GM23338 (cell line): Measurements from ENCODE around the gene PRUNE2. TPM values are rescaled to one million over a fixed set of nuclear protein-coding genes. Genes with fewer than 3 reads are reported as not detected.

Source experiments
- ATAC-seq: fragments of 200-7000 bp; cut with Tn5 transposase; 3 replicates; pipeline ENCODE4 v1.9.1; 2020
- DNase-seq: peaks from one replicate; pipeline ENCODE4 v3.0.0-alpha.2; 2015; ENCODE audit warnings: low spot score
- H2AFZ ChIP-seq: fragments of 200-600 bp; sonication (generic); 2 replicates; pipeline ENCODE4 v1.8.0; 2016; ENCODE audit warnings: antibody characterized with exemption, mild to moderate bottlenecking, moderate library complexity
- H3F3A ChIP-seq: fragments of 200-600 bp; sonication (generic); replicated peaks from 2 replicates; pipeline ENCODE4 v1.8.0; 2017; ENCODE audit warnings: antibody characterized with exemption, mixed run types, low read depth
- H3K27ac ChIP-seq: fragments of 200-600 bp; sonication (generic); 2 replicates; pipeline ENCODE4 v1.6.1; 2016; ENCODE audit warnings: low read depth
- H3K27me3 ChIP-seq: fragments of 200-600 bp; sonication (generic); 2 replicates; pipeline ENCODE4 v1.8.0; 2016; ENCODE audit warnings: mild to moderate bottlenecking, mixed run types, moderate library complexity; ENCODE audit not compliant: insufficient read depth
- H3K36me3 ChIP-seq: fragments of 200-600 bp; sonication (generic); 2 replicates; pipeline ENCODE4 v1.8.0; 2016; ENCODE audit warnings: mild to moderate bottlenecking; ENCODE audit not compliant: insufficient read depth
- H3K4me1 ChIP-seq: fragments of 200-600 bp; sonication (generic); 2 replicates; pipeline ENCODE4 v1.8.0; 2016; ENCODE audit warnings: mild to moderate bottlenecking, moderate library complexity; ENCODE audit not compliant: insufficient read depth
- H3K4me2 ChIP-seq: fragments of 200-600 bp; sonication (generic); 2 replicates; pipeline ENCODE4 v1.7.1; 2017; ENCODE audit warnings: mixed run types
- H3K4me3 ChIP-seq: fragments of 200-600 bp; sonication (generic); 2 replicates; pipeline ENCODE4 v1.6.1; 2016; ENCODE audit warnings: mixed run types
- H3K79me2 ChIP-seq: fragments of 200-600 bp; sonication (generic); replicated peaks from 2 replicates; pipeline ENCODE4 v1.8.0; 2017; ENCODE audit warnings: mild to moderate bottlenecking; ENCODE audit not compliant: insufficient read depth
- H3K9me2 ChIP-seq: fragments of 200-600 bp; sonication (generic); 2 replicates; pipeline ENCODE4 v1.8.0; 2017; ENCODE audit not compliant: insufficient read depth
- H4K20me1 ChIP-seq: fragments of 200-600 bp; sonication (generic); replicated peaks from 2 replicates; pipeline ENCODE4 v1.8.0; 2017; ENCODE audit warnings: mild to moderate bottlenecking; ENCODE audit not compliant: insufficient read depth
- H3K27ac Mint-ChIP-seq: 2 replicates; pipeline ENCODE4 v1.8.0; 2020; ENCODE audit warnings: inconsistent platforms, mild to moderate bottlenecking, moderate library complexity, mixed read lengths
- H3K27me3 Mint-ChIP-seq: 3 replicates; pipeline ENCODE4 v1.8.0; 2022; ENCODE audit warnings: low read depth, mild to moderate bottlenecking, moderate library complexity, mixed read lengths, inconsistent platforms; ENCODE audit not compliant: insufficient read depth, poor library complexity
- H3K36me3 Mint-ChIP-seq: 3 replicates; pipeline ENCODE4 v1.8.0; 2021; ENCODE audit warnings: low read depth, mild to moderate bottlenecking, inconsistent platforms, moderate library complexity, mixed read lengths
- H3K4me1 Mint-ChIP-seq: 3 replicates; pipeline ENCODE4 v1.8.0; 2020; ENCODE audit warnings: mild to moderate bottlenecking, inconsistent platforms, mixed read lengths
- H3K4me3 Mint-ChIP-seq: 3 replicates; pipeline ENCODE4 v1.8.0; 2021; ENCODE audit warnings: moderate library complexity, mild to moderate bottlenecking, inconsistent platforms, mixed read lengths
- H3K9me3 Mint-ChIP-seq: 3 replicates; pipeline ENCODE4 v1.8.0; 2020; ENCODE audit warnings: moderate library complexity, mild to moderate bottlenecking, inconsistent platforms, mixed read lengths
- CREB1 ChIP-seq: fragments of 250-450 bp; sonication (Bioruptor Pico); IDR thresholded peaks from 2 replicates; pipeline ENCODE4 v1.5.0; 2020; ENCODE audit warnings: low read depth, mild to moderate bottlenecking, moderate library complexity
- CTCF ChIP-seq, 2 experiments: fragments of 200-600 bp in 1 of 2; sonication (generic) in 1 of 2; conservative IDR thresholded peaks; 2 replicates each; pipeline versions ENCODE4 v1.5.1 to v1.6.1; 2016 to 2017; ENCODE audit warnings: antibody characterized with exemption in 2 of 2, low read depth in 2 of 2, mild to moderate bottlenecking in 2 of 2, moderate library complexity in 1 of 2
- ETS1 ChIP-seq: IDR thresholded peaks from 2 replicates; pipeline ENCODE4 v1.6.1; 2016; ENCODE audit warnings: antibody characterized with exemption
- EZH2 ChIP-seq: fragments of 200-600 bp; sonication (generic); IDR thresholded peaks from one replicate; pipeline ENCODE4 v1.8.0; 2017; ENCODE audit warnings: antibody characterized with exemption, mild to moderate bottlenecking, low read depth; ENCODE audit not compliant: unreplicated experiment
- EZH2phosphoT487 ChIP-seq: fragments of 200-600 bp; sonication (generic); IDR thresholded peaks from one replicate; pipeline ENCODE4 v1.8.1; 2018; ENCODE audit warnings: antibody characterized with exemption; ENCODE audit not compliant: unreplicated experiment
- JUNB ChIP-seq: IDR thresholded peaks from one replicate; pipeline ENCODE4 v1.6.1; 2016; ENCODE audit warnings: antibody characterized with exemption; ENCODE audit not compliant: unreplicated experiment
- NANOG ChIP-seq: IDR thresholded peaks from 2 replicates; pipeline ENCODE4 v1.6.1; 2016; ENCODE audit warnings: antibody characterized with exemption, borderline replicate concordance
- POLR2AphosphoS5 ChIP-seq: IDR thresholded peaks from 2 replicates; pipeline ENCODE4 v1.6.1; 2016; ENCODE audit warnings: antibody characterized with exemption, low read depth
- REST ChIP-seq: IDR thresholded peaks from one replicate; pipeline ENCODE4 v1.6.1; 2018; ENCODE audit warnings: antibody characterized with exemption; ENCODE audit not compliant: unreplicated experiment
- STAT1 ChIP-seq: IDR thresholded peaks from one replicate; pipeline ENCODE4 v1.6.1; 2016; ENCODE audit warnings: antibody characterized with exemption; ENCODE audit not compliant: unreplicated experiment
- ZNF331 ChIP-seq: fragments of 250-450 bp; sonication (Bioruptor Pico); IDR thresholded peaks from 2 replicates; pipeline ENCODE4 v1.5.0; 2020; ENCODE audit warnings: low read depth, mild to moderate bottlenecking, moderate library complexity
- polyA plus RNA-seq: library from polyadenylated mRNA; unstranded; fragments of >200 nt; fragmentation: Nextera tagmentation; extraction: Ambion mirVana; gene quantifications from 2 replicates; pipeline ENCODE4 v1.2.1, GENCODE V29; 2016
- total RNA-seq: library from RNA; depleted of rRNA; stranded (reverse); fragments of >200 nt; shearing (Covaris generic); gene quantifications from 2 replicates; pipeline ENCODE4 v1.2.3, GENCODE V29; 2014

PRUNE2 gene
- total and polyA plus RNA-seq, 2 experiments from 2014 or later, result 10.6 to 26.5 TPM

GRCh38 chr9:76883341-76883855 lies 22.5 kb downstream of the PRUNE2 start:
- Histone ChIP-seq H3K27ac (peak overlapping the region; percentile 26), H3K79me2 (peaks cover 5% of the 10 kb centered on the region; the same call in 1 of the 2 replicates), H3K36me3 (no peaks in the 10 kb centered on the region; the same call in 1 of the 2 replicates), H3K4me1 (peaks cover 32% of the 10 kb centered on the region), H2AFZ (no peak overlapping the region), H3K9me2 (no peaks in the 10 kb centered on the region), H3K4me2 (0 out of 2 replicates have a peak overlapping the region, but pooled peaks have one; percentile 33), H3K27me3 (no peaks in the 10 kb centered on the region), H4K20me1 (no peaks in the 10 kb centered on the region), H3F3A (no peaks in the 10 kb centered on the region), H3K4me3 (no peak overlapping the region)
- Mint-ChIP-seq H3K9me3 (no peaks in the 10 kb centered on the region), H3K4me1 (peaks cover 25% of the 10 kb centered on the region), H3K4me3 (no peak overlapping the region), H3K27me3 (peaks cover 2% of the 10 kb centered on the region), H3K27ac (no peak overlapping the region), H3K36me3 (no peaks in the 10 kb centered on the region)
- no peak for ATAC-seq
- TF ChIP-seq EZH2phosphoT487 (no peak), CTCF (conservative IDR thresholded peaks at IDR 0.05; ENCODE audit: low read depth in 2 of 2) (no peak)
- peak; percentile 36 for DNase-seq

- H3K27ac Mint-ChIP-seq, result no peak overlapping the region
- Histone ChIP-seq H3K27me3 (no peaks in the 10 kb centered on the region), H3K36me3 (no peaks in the 10 kb centered on the region; the same call in 1 of the 2 replicates), H3K4me3 (no peak overlapping the region), H2AFZ (no peak overlapping the region), H3K9me2 (no peaks in the 10 kb centered on the region), H3K79me2 (peaks cover 5% of the 10 kb centered on the region; the same call in 1 of the 2 replicates), H4K20me1 (no peaks in the 10 kb centered on the region), H3K27ac (peak overlapping the region; percentile 26), H3K4me1 (peaks cover 26% of the 10 kb centered on the region), H3K4me2 (no peak overlapping the region), H3F3A (no peaks in the 10 kb centered on the region)
- no peaks in the 10 kb centered on the region for H3K9me3 Mint-ChIP-seq
- no peak overlapping the region for H3K4me3 Mint-ChIP-seq
- no peaks in the 10 kb centered on the region for H3K36me3 Mint-ChIP-seq
- peaks cover 2% of the 10 kb centered on the region for H3K27me3 Mint-ChIP-seq
- no peak for ATAC-seq
- no peak for TF ChIP-seq REST
- TF ChIP-seq CREB1 (CRISPR knock-in tag), result no peak
- TF ChIP-seq STAT1, result no peak
- TF ChIP-seq CTCF (conservative IDR thresholded peaks at IDR 0.05; ENCODE audit: low read depth in 2 of 2), result no peak
- no peak for TF ChIP-seq EZH2phosphoT487
- no peak for TF ChIP-seq ETS1
- TF ChIP-seq NANOG, result no peak
- no peak for TF ChIP-seq EZH2
- no peak for TF ChIP-seq ZNF331 (CRISPR knock-in tag)
- TF ChIP-seq JUNB, result no peak
- TF ChIP-seq POLR2AphosphoS5, result no peak
- H3K4me1 Mint-ChIP-seq, result peaks cover 20% of the 10 kb centered on the region
- DNase-seq, result no peak
Measured at GRCh38 chr9:76882686-76883085, 23.2 kb downstream of the PRUNE2 start.
